ENCODE data around the gene KMT5C. TPM values are rescaled to one million over a fixed set of nuclear protein-coding genes. Genes with fewer than 3 reads are reported as not detected.

The KMT5C gene
- total RNA-seq, 2 experiments from 2014 or later, result 22.8 to 36.1 TPM

GRCh38 chr19:55319785-55320184 is 19.9 kb upstream of the KMT5C start:
- Histone ChIP-seq H3K9me2 (ENCODE audit: insufficient read depth, low read length) (no peaks in the 10 kb centered on the region), H3K4me1 (ENCODE audit: insufficient read depth, low read length, poor library complexity, severe bottlenecking) (peaks cover 11% of the 10 kb centered on the region), H3K79me2 (ENCODE audit: insufficient read depth, low read depth, low read length) (no peaks in the 10 kb centered on the region), H3K4me2 (ENCODE audit: low read length) (0 out of 2 replicates have a peak overlapping the region, but pooled peaks have one; percentile 10), H3K36me3 (ENCODE audit: insufficient read depth, low read length) (no peaks in the 10 kb centered on the region), H3K27ac (ENCODE audit: low read depth, low read length, poor library complexity, severe bottlenecking) (no peak overlapping the region), H2AFZ (ENCODE audit: low read length) (no peak overlapping the region), H3K4me3 (ENCODE audit: low read depth, low read length, poor library complexity, severe bottlenecking) (no peak overlapping the region), H3K9me3 (ENCODE audit: low read length) (no peaks in the 10 kb centered on the region), H4K20me1 (ENCODE audit: insufficient read depth, low read length) (no peaks in the 10 kb centered on the region)
- no peak for TF ChIP-seq CTCF (conservative IDR thresholded peaks at IDR 0.05; ENCODE audit: low read length)
- no peak for TF ChIP-seq EZH2phosphoT487 (IDR thresholded peaks at IDR 0.05; ENCODE audit: borderline replicate concordance, low read depth, low read length)
- no TSS peak for BruUV-seq (replicated peaks)
- intact Hi-C loops (cut with micrococcal nuclease; ENCODE audit: unreplicated experiment), result no loop called here
- peak; percentile 72 for DNase-seq (ENCODE audit: low spot score)
- CTCF ChIA-PET (ENCODE audit: unreplicated experiment), result no interaction called here
- POLR2A ChIA-PET, result no interaction called here

GRCh38 chr19:55320844-55321419 is 18.7 kb upstream of the KMT5C start:
- no peak for DNase-seq (ENCODE audit: low spot score)
- Histone ChIP-seq H3K9me2 (ENCODE audit: insufficient read depth, low read length) (no peaks in the 10 kb centered on the region), H2AFZ (ENCODE audit: low read length) (no peak overlapping the region), H4K20me1 (ENCODE audit: insufficient read depth, low read length) (no peaks in the 10 kb centered on the region), H3K4me1 (ENCODE audit: insufficient read depth, low read length, poor library complexity, severe bottlenecking) (peaks cover 11% of the 10 kb centered on the region), H3K4me3 (ENCODE audit: low read depth, low read length, poor library complexity, severe bottlenecking) (no peak overlapping the region), H3K36me3 (ENCODE audit: insufficient read depth, low read length) (no peaks in the 10 kb centered on the region), H3K9me3 (ENCODE audit: low read length) (no peaks in the 10 kb centered on the region), H3K4me2 (ENCODE audit: low read length) (no peak overlapping the region), H3K27ac (ENCODE audit: low read depth, low read length, poor library complexity, severe bottlenecking) (no peak overlapping the region), H3K79me2 (ENCODE audit: insufficient read depth, low read depth, low read length) (no peaks in the 10 kb centered on the region)
- BruUV-seq (replicated peaks), result no TSS peak
- intact Hi-C loops (cut with micrococcal nuclease; ENCODE audit: unreplicated experiment), result no loop called here
- CTCF ChIA-PET (ENCODE audit: unreplicated experiment), result no interaction called here
- POLR2A ChIA-PET, result no interaction called here
- TF ChIP-seq EZH2phosphoT487 (IDR thresholded peaks at IDR 0.05; ENCODE audit: borderline replicate concordance, low read depth, low read length), result no peak
- no peak for TF ChIP-seq CTCF (conservative IDR thresholded peaks at IDR 0.05; ENCODE audit: low read length)

GRCh38 chr19:55321466-55322137 is 18.1 kb upstream of the KMT5C start:
- Histone ChIP-seq H3K9me2 (ENCODE audit: insufficient read depth, low read length) (no peaks in the 10 kb centered on the region), H3K4me1 (ENCODE audit: insufficient read depth, low read length, poor library complexity, severe bottlenecking) (peaks cover 11% of the 10 kb centered on the region), H3K4me3 (ENCODE audit: low read depth, low read length, poor library complexity, severe bottlenecking) (no peak overlapping the region), H3K27ac (ENCODE audit: low read depth, low read length, poor library complexity, severe bottlenecking) (no peak overlapping the region), H4K20me1 (ENCODE audit: insufficient read depth, low read length) (no peaks in the 10 kb centered on the region), H3K79me2 (ENCODE audit: insufficient read depth, low read depth, low read length) (no peaks in the 10 kb centered on the region), H3K36me3 (ENCODE audit: insufficient read depth, low read length) (no peaks in the 10 kb centered on the region), H3K9me3 (ENCODE audit: low read length) (no peaks in the 10 kb centered on the region), H2AFZ (ENCODE audit: low read length) (no peak overlapping the region), H3K4me2 (ENCODE audit: low read length) (no peak overlapping the region)
- BruUV-seq (replicated peaks), result no TSS peak
- ChIA-PET CTCF (ENCODE audit: unreplicated experiment) (no interaction called here), POLR2A (interaction anchor here (0.9 kb wide), 1 partner anchor 18 kb away, joined by 3 read pairs; the partner anchor contains the start of gene KMT5C)
- intact Hi-C loops (cut with micrococcal nuclease; ENCODE audit: unreplicated experiment), result no loop called here
- DNase-seq (ENCODE audit: low spot score), result no peak
- TF ChIP-seq EZH2phosphoT487 (IDR thresholded peaks at IDR 0.05; ENCODE audit: borderline replicate concordance, low read depth, low read length) (no peak), CTCF (conservative IDR thresholded peaks at IDR 0.05; ENCODE audit: low read length) (no peak)

Data from OCI-LY7 (cell line).